GF-D8 (cell line): Measurements from ENCODE around the gene TXLNB.
A peak's percentile ranks its signal among the peaks of the same experiment; 100 is the strongest.
"Not testable (repeated sequence)": the region's sequence is repeated elsewhere in the genome, so short reads cannot be mapped to it uniquely, and the experiment has no call there.

Source experiments
- DNase-seq: peaks from one replicate; lab custom pipeline; 2025; lab: John Stamatoyannopoulos, UW

TXLNB gene

GRCh38 chr6:139235661-139236060 is 56.1 kb downstream of the TXLNB start:
- no peak for DNase-seq

- not testable (repeated sequence) for DNase-seq
These were observed 57.6 kb downstream of the TXLNB start for GRCh38 chr6:139234193-139234592.

GRCh38 chr6:139231206-139231605 is 60.6 kb downstream of the TXLNB start:
- no peak for DNase-seq

GRCh38 chr6:139230391-139230840 is 61.4 kb downstream of the TXLNB start:
- peak; percentile 18 for DNase-seq

- not testable (repeated sequence) for DNase-seq
These were observed 63.4 kb downstream of the TXLNB start for GRCh38 chr6:139228387-139228786.

- DNase-seq: peak; percentile 36
These were observed 72.1 kb downstream of the TXLNB start for GRCh38 chr6:139219746-139220145.

GRCh38 chr6:139219271-139219729 is 72.5 kb downstream of the TXLNB start:
- peak; percentile 73 for DNase-seq

- DNase-seq: not testable (repeated sequence)
These were observed 79.3 kb downstream of the TXLNB start for GRCh38 chr6:139212460-139212859.

- DNase-seq: not testable (repeated sequence)
These were observed 81.0 kb downstream of the TXLNB start for GRCh38 chr6:139210766-139211165.

- DNase-seq: no peak
These were observed 86.0 kb downstream of the TXLNB start for GRCh38 chr6:139205843-139206242.

- DNase-seq: no peak
These were observed 86.8 kb downstream of the TXLNB start for GRCh38 chr6:139204978-139205377.

- DNase-seq: no peak
These were observed 90.4 kb downstream of the TXLNB start for GRCh38 chr6:139201378-139201777.

- no peak for DNase-seq
These were observed 93.1 kb downstream of the TXLNB start for GRCh38 chr6:139198529-139199288.

GRCh38 chr6:139194740-139195139 is 97.1 kb downstream of the TXLNB start:
- no peak for DNase-seq
